B cell (primary cell): ENCODE results near the gene CELF4. TPM values are rescaled to one million over a fixed set of nuclear protein-coding genes. Genes with fewer than 3 reads are reported as not detected.

Experiments
- ATAC-seq: fragments of 200-7000 bp; cut with Tn5 transposase; one replicate; pipeline ENCODE4 v1.10.0; 2021; ENCODE audit warnings: low read depth, mild to moderate bottlenecking, moderate number of reproducible peaks, moderate library complexity
- CTCF ChIA-PET: fragments of 350-600 bp; sonication (Branson Sonifier 250); formaldehyde crosslinking; loops from one replicate; lab custom pipeline; 2021; ENCODE audit warnings: antibody characterized with exemption, inconsistent platforms; lab: Charles Lee
- POLR2A ChIA-PET: fragments of 350-600 bp; sonication (Branson Sonifier 250); formaldehyde crosslinking; loops from one replicate; lab custom pipeline; 2021; ENCODE audit warnings: antibody characterized with exemption; lab: Charles Lee
- DNase-seq: peaks from one replicate; pipeline ENCODE4 v3.0.0; 2013
- H2AFZ ChIP-seq: 2 replicates; pipeline ENCODE4 v1.6.1; 2012; ENCODE audit warnings: mild to moderate bottlenecking, low read depth, low read length; ENCODE audit not compliant: insufficient read depth, poor library complexity, severe bottlenecking
- H3K27ac ChIP-seq, 2 donors: 1 replicate in 1 of 2; 2 replicates in 1 of 2; pipeline ENCODE4 v1.5.1; 2012 to 2013; ENCODE audit warnings: low read length in 2 of 2, mild to moderate bottlenecking in 2 of 2, moderate library complexity in 1 of 2
- H3K27me3 ChIP-seq, 4 experiments: fragments of 200-600 bp in 1 of 4; sonication (generic) in 1 of 4; replicated peaks in 1 of 4; 1 replicate in 2 of 4; 2 replicates in 2 of 4; pipeline versions ENCODE4 v1.6.1 to v1.7.0; 2013 to 2016; ENCODE audit warnings: low read length in 3 of 4, mild to moderate bottlenecking in 2 of 4, mixed read lengths in 1 of 4, moderate library complexity in 1 of 4; ENCODE audit not compliant: insufficient read depth in 4 of 4, control insufficient read depth in 3 of 4; ENCODE audit errors: control extremely low read depth in 1 of 4
- H3K36me3 ChIP-seq, 2 experiments: replicated peaks in 1 of 2; 1 replicate in 1 of 2; 2 replicates in 1 of 2; pipeline versions ENCODE4 v1.6.1 to v1.7.1; 2013; ENCODE audit warnings: low read length in 1 of 2; ENCODE audit not compliant: insufficient read depth in 2 of 2, control insufficient read depth in 1 of 2; ENCODE audit errors: control extremely low read depth in 1 of 2, extremely low read depth in 1 of 2
- H3K4me1 ChIP-seq, 2 donors: fragments of 200-600 bp in 1 of 2; sonication (generic) in 1 of 2; 1 replicate in 1 of 2; 2 replicates in 1 of 2; pipeline versions ENCODE4 v1.5.1 to v1.6.1; 2013 to 2017; ENCODE audit warnings: low read length in 2 of 2; ENCODE audit not compliant: control insufficient read depth in 2 of 2, insufficient read depth in 2 of 2
- H3K4me2 ChIP-seq: replicated peaks from 2 replicates; pipeline ENCODE3; 2012; ENCODE audit warnings: mild to moderate bottlenecking, low read depth, low read length; ENCODE audit not compliant: poor library complexity, severe bottlenecking
- H3K4me3 ChIP-seq, 5 experiments: fragments of 200-600 bp in 1 of 5; sonication (generic) in 1 of 5; 1 replicate in 3 of 5; 2 replicates in 2 of 5; pipeline versions ENCODE4 v1.5.1 to v1.7.0; 2011 to 2016; ENCODE audit warnings: low read length in 4 of 5, mild to moderate bottlenecking in 4 of 5, low read depth in 2 of 5, control low read depth in 1 of 5, moderate library complexity in 1 of 5; ENCODE audit not compliant: insufficient read depth in 1 of 5; ENCODE audit errors: control extremely low read depth in 1 of 5, extremely low read depth in 1 of 5
- H3K79me2 ChIP-seq: fragments of 200-600 bp; sonication (generic); one replicate; pipeline ENCODE4 v1.6.0; 2016; ENCODE audit warnings: low read length; ENCODE audit not compliant: control insufficient read depth, insufficient read depth
- H3K9ac ChIP-seq: fragments of 200-600 bp; sonication (generic); 2 replicates; pipeline ENCODE4 v1.6.1; 2017; ENCODE audit warnings: mild to moderate bottlenecking, low read length, moderate library complexity
- H3K9me3 ChIP-seq, 3 donors: one replicate each; pipeline versions ENCODE4 v1.6.1 to v1.7.1; 2013; ENCODE audit warnings: low read length in 2 of 3; ENCODE audit not compliant: control insufficient read depth in 2 of 3, insufficient read depth in 1 of 3; ENCODE audit errors: control extremely low read depth in 1 of 3
- H4K20me1 ChIP-seq: 2 replicates; pipeline ENCODE4 v1.6.0; 2012; ENCODE audit warnings: mild to moderate bottlenecking, low read length; ENCODE audit not compliant: insufficient read depth, control insufficient read depth, poor library complexity, severe bottlenecking
- H3K27ac Mint-ChIP-seq: one replicate; pipeline ENCODE4 v1.8.0; 2021; ENCODE audit warnings: mixed read lengths
- H3K27me3 Mint-ChIP-seq: one replicate; pipeline ENCODE4 v1.8.0; 2021; ENCODE audit warnings: mixed read lengths
- H3K4me1 Mint-ChIP-seq: one replicate; pipeline ENCODE4 v1.8.0; 2021; ENCODE audit warnings: mixed read lengths
- H3K4me3 Mint-ChIP-seq: one replicate; pipeline ENCODE4 v1.8.0; 2021; ENCODE audit warnings: mixed read lengths
- H3K9me3 Mint-ChIP-seq: one replicate; pipeline ENCODE4 v1.8.0; 2022; ENCODE audit warnings: mixed read lengths; ENCODE audit not compliant: insufficient read depth
- CTCF ChIP-seq: fragments of 200-600 bp; IDR thresholded peaks from one replicate; pipeline ENCODE4 v1.8.0; 2022; ENCODE audit warnings: antibody characterized with exemption, mild to moderate bottlenecking
- EZH2 ChIP-seq: IDR thresholded peaks from 2 replicates; pipeline ENCODE4 v1.6.1; 2012; ENCODE audit warnings: borderline replicate concordance, low read depth, mild to moderate bottlenecking, moderate library complexity, low read length; ENCODE audit not compliant: insufficient read depth, poor library complexity, severe bottlenecking
- WGBS: methylation state at CpG from one replicate; pipeline ENCODE4 v1.1.5; 2013; ENCODE audit warnings: missing lambda C conversion rate; ENCODE audit not compliant: insufficient coverage; 5-methylcytosine and 5-hydroxymethylcytosine counted together
- intact Hi-C: fragments of 100-400 bp; cut with micrococcal nuclease; formaldehyde crosslinking; loops from one replicate; pipeline ENCODE4 v1.10.0; 2022
- polyA plus RNA-seq: library from polyadenylated mRNA; depleted of rRNA; stranded (reverse); fragments of >200 nt; gene quantifications from 2 replicates; pipeline ENCODE4 v1.2.3, GENCODE V29; 2012
- total RNA-seq, 2 donors: library from RNA; stranded (reverse); fragments of 120-200 nt in 1 of 2; gene quantifications; 1 replicate in 1 of 2; 2 replicates in 1 of 2; pipeline versions ENCODE4 v1.2.3 to v1.2.4, GENCODE V29; 2013 to 2022

The CELF4 gene
- total and polyA plus RNA-seq, 2 donors (not counting 1 experiment from before 2014, with no cell fraction given): not detected

- intact Hi-C loops: no loop called here
- H3K27ac ChIP-seq: no peak overlapping the region
- Mint-ChIP-seq H3K9me3 (no peaks in the 10 kb centered on the region), H3K4me1 (no peaks in the 10 kb centered on the region), H3K27ac (no peak overlapping the region), H3K4me3 (no peak overlapping the region), H3K27me3 (no peaks in the 10 kb centered on the region)
- ChIA-PET POLR2A (no interaction called here), CTCF (no interaction called here)
- peaks cover 0 to 2% (median 0%) of the 10 kb centered on the region in 3 donors for H3K9me3 ChIP-seq
- no peaks in the 10 kb centered on the region for H4K20me1 ChIP-seq
- no peak for TF ChIP-seq CTCF
- no peak for TF ChIP-seq EZH2
- H3K4me3 ChIP-seq: no peak overlapping the region
- no peak for ATAC-seq
- no peak overlapping the region for H2AFZ ChIP-seq
- no peaks in the 10 kb centered on the region for H3K79me2 ChIP-seq
- no peak overlapping the region for H3K4me2 ChIP-seq
- no peak overlapping the region for H3K9ac ChIP-seq
- DNase-seq: no peak
- no peaks in the 10 kb centered on the region for H3K36me3 ChIP-seq
- no peaks in the 10 kb centered on the region for H3K27me3 ChIP-seq
- WGBS: 96% methylated on average over 17 of the region's 20 CpGs
- H3K4me1 ChIP-seq: no peaks in the 10 kb centered on the region
Measured at GRCh38 chr18:37403100-37403781, 162.4 kb downstream of the CELF4 start.

GRCh38 chr18:37402735-37403099, 162.9 kb downstream of the CELF4 start:
- no peak overlapping the region for H3K4me2 ChIP-seq
- no peaks in the 10 kb centered on the region for H3K4me1 Mint-ChIP-seq
- ChIA-PET CTCF (no interaction called here), POLR2A (no interaction called here)
- no peaks in the 10 kb centered on the region for H3K27me3 ChIP-seq
- intact Hi-C loops: no loop called here
- no peaks in the 10 kb centered on the region for H3K27me3 Mint-ChIP-seq
- 80% methylated on average over 1 of the region's 1 CpG for WGBS
- H3K27ac Mint-ChIP-seq: no peak overlapping the region
- no peaks in the 10 kb centered on the region for H3K4me1 ChIP-seq
- no peak overlapping the region for H2AFZ ChIP-seq
- H3K9me3 ChIP-seq: peaks cover 0 to 2% (median 0%) of the 10 kb centered on the region in 3 donors
- no peaks in the 10 kb centered on the region for H3K79me2 ChIP-seq
- no peaks in the 10 kb centered on the region for H3K9me3 Mint-ChIP-seq
- no peaks in the 10 kb centered on the region for H3K36me3 ChIP-seq
- no peak overlapping the region for H3K4me3 Mint-ChIP-seq
- no peak for TF ChIP-seq CTCF
- TF ChIP-seq EZH2: no peak
- DNase-seq: no peak
- no peak overlapping the region for H3K27ac ChIP-seq
- no peaks in the 10 kb centered on the region for H4K20me1 ChIP-seq
- no peak overlapping the region for H3K9ac ChIP-seq
- H3K4me3 ChIP-seq: no peak overlapping the region
- no peak for ATAC-seq
